Upper lobe of right lung (tissue), 1 donor: ENCODE results near the gene CLCN1. TPM values are rescaled to one million over a fixed set of nuclear protein-coding genes. Genes with fewer than 3 reads are reported as not detected.
A peak's percentile ranks its signal among the peaks of the same experiment; 100 is the strongest.
"Not testable (repeated sequence)": the region's sequence is repeated elsewhere in the genome, so short reads cannot be mapped to it uniquely, and the experiment has no call there.

Experiments used
- ATAC-seq: fragments of 200-7000 bp; cut with Tn5 transposase; one replicate; pipeline ENCODE4 v1.9.1; 2020; ENCODE audit warnings: mild to moderate bottlenecking, moderate library complexity
- DNase-seq: peaks from one replicate; pipeline ENCODE4 v3.0.0-alpha.2; 2020
- H3K27ac ChIP-seq: fragments of 200-600 bp; one replicate; pipeline ENCODE4 v1.8.0; 2022
- H3K27me3 ChIP-seq: fragments of 200-600 bp; one replicate; pipeline ENCODE4 v1.8.0; 2022; ENCODE audit warnings: mild to moderate bottlenecking
- H3K36me3 ChIP-seq: fragments of 200-600 bp; one replicate; pipeline ENCODE4 v1.8.0; 2022
- H3K4me1 ChIP-seq: fragments of 200-600 bp; one replicate; pipeline ENCODE4 v1.8.0; 2022
- H3K4me3 ChIP-seq: fragments of 200-600 bp; one replicate; pipeline ENCODE4 v1.8.0; 2022; ENCODE audit warnings: mild to moderate bottlenecking
- H3K9me3 ChIP-seq: fragments of 200-600 bp; one replicate; pipeline ENCODE4 v1.8.0; 2022
- intact Hi-C: fragments of 100-400 bp; cut with DNase I; formaldehyde crosslinking; loops from one replicate; pipeline ENCODE4 v1.11.0; 2022
- total RNA-seq: library from RNA; stranded (reverse); fragmentation: NEBNext Ultra II Directional; extraction: Animal tissue kit (Norgen Biotek cat#: 25700); gene quantifications from one replicate; pipeline ENCODE4 v1.2.1, GENCODE V29; 2021
- TF ChIP-seq, protein P1 (sequence below): fragments of 200-600 bp; IDR thresholded peaks from one replicate; pipeline ENCODE4 v1.8.0; 2022; ENCODE audit warnings: antibody characterized with exemption
- donor health status: DM: no; HTN: yes; CAD: no; lungs with severe emphysema.

The CLCN1 gene
- total RNA-seq, 1 donor from 2014 or later, result not detected

DNA sequence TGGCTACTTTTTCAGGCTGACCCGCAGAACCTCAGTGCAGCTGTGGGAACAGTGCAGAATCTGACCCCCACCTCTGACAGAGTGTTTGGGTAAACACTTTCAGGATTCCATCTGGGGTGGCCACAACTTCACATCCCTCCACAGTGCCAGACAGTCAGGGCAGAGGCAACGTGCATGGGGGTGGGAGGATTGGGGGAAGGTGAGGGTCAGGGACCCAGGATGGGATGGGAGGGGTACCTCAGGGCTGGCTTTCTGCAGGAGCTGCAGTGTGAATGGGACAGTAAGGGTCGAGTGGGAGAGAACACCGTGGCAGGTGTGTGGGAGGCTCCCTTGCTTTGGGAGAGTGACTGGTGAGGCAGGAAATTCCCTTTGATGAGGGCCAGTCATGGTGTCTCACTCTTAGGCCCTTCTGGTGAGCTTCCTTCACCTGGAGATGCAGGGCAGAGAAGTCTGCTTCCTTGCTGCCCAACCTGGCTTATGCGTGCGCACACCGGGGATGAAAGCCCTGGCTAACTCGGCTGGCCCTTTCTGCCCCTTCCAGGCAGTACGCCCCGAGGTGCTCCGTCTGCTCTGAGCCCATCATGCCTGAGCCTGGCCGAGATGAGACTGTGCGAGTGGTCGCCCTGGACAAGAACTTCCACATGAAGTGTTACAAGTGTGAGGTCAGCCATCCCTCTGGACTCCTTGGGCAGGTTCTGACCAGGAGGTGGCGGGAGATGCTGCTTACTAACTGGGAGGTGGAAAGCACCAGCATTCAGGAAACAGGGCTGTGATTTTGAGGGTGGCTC lies 73.6 kb downstream of the CLCN1 start:
- H3K4me1 ChIP-seq, result peaks cover 58% of the 10 kb centered on the region
- no peak overlapping the region for H3K4me3 ChIP-seq
- peaks cover 49% of the 10 kb centered on the region for H3K36me3 ChIP-seq

DNA sequence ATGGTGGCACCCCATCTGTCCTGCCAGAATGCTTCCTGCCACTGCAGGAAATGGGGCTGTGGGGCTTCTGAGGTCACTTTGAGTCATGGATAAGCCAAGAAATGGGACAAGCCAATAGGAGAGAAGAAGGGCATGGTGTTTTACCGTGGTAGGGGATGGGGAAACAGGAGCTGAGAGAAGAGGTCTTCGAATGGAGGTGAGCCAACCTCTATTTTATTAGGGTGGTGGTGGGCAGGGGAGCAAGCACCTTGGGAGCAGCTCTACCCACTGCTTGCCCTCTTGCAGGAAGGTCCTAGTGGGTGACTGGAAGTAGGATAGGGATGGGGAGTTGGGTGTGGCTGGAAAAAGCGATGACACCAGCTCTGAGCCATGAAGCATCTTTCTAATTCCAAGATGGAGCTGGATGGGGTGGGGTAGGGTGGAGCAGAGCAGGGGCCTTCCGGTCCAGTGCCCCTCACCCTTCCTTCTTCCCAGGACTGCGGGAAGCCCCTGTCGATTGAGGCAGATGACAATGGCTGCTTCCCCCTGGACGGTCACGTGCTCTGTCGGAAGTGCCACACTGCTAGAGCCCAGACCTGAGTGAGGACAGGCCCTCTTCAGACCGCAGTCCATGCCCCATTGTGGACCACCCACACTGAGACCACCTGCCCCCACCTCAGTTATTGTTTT lies 74.3 kb downstream of the CLCN1 start:
- no peak for DNase-seq
- no peak overlapping the region for H3K27ac ChIP-seq

More for the DNA sequence above, 73.6 kb downstream of the CLCN1 start:
- TF ChIP-seq, protein P1, sequence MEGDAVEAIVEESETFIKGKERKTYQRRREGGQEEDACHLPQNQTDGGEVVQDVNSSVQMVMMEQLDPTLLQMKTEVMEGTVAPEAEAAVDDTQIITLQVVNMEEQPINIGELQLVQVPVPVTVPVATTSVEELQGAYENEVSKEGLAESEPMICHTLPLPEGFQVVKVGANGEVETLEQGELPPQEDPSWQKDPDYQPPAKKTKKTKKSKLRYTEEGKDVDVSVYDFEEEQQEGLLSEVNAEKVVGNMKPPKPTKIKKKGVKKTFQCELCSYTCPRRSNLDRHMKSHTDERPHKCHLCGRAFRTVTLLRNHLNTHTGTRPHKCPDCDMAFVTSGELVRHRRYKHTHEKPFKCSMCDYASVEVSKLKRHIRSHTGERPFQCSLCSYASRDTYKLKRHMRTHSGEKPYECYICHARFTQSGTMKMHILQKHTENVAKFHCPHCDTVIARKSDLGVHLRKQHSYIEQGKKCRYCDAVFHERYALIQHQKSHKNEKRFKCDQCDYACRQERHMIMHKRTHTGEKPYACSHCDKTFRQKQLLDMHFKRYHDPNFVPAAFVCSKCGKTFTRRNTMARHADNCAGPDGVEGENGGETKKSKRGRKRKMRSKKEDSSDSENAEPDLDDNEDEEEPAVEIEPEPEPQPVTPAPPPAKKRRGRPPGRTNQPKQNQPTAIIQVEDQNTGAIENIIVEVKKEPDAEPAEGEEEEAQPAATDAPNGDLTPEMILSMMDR, result no peak
- ATAC-seq (no peak), DNase-seq (no peak)
- no peaks in the 10 kb centered on the region for H3K9me3 ChIP-seq
- no peaks in the 10 kb centered on the region for H3K27me3 ChIP-seq
- intact Hi-C loops, result no loop called here
- no peak overlapping the region for H3K27ac ChIP-seq

DNA sequence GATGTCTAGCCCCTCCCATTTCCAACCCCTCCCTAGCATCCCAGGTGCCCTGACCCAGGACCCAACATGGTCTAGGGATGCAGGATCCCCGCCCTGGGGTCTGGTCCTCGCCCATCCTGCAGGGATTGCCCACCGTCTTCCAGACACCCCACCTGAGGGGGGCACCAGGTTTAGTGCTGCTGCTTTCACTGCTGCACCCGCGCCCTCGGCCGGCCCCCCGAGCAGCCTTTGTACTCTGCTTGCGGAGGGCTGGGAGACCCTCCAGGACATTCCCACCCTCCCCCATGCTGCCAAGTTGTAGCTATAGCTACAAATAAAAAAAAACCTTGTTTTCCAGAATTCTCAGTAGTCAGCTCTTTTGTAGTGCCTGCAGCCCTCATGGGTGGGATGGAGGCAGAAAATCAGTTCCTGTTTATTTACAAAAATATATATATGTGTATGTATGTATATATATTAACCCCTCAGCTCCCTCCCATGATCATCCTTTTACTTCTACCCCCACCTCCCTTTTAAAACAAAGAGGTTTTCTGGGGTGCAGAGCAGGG lies 74.9 kb downstream of the CLCN1 start:
- ATAC-seq (no peak), DNase-seq (no peak)
- Histone ChIP-seq H3K27ac (peak overlapping the region; percentile 90), H3K9me3 (no peaks in the 10 kb centered on the region), H3K4me1 (peaks cover 56% of the 10 kb centered on the region), H3K36me3 (peaks cover 49% of the 10 kb centered on the region), H3K27me3 (no peaks in the 10 kb centered on the region), H3K4me3 (no peak overlapping the region)
- TF ChIP-seq, protein P1, result no peak
- intact Hi-C loops, result no loop called here

More for the DNA sequence above, 74.3 kb downstream of the CLCN1 start:
- Histone ChIP-seq H3K36me3 (peaks cover 49% of the 10 kb centered on the region), H3K9me3 (no peaks in the 10 kb centered on the region), H3K4me3 (no peak overlapping the region), H3K4me1 (peaks cover 54% of the 10 kb centered on the region), H3K27me3 (no peaks in the 10 kb centered on the region)
- TF ChIP-seq, protein P1, result no peak
- intact Hi-C loops, result no loop called here
- ATAC-seq, result no peak

DNA sequence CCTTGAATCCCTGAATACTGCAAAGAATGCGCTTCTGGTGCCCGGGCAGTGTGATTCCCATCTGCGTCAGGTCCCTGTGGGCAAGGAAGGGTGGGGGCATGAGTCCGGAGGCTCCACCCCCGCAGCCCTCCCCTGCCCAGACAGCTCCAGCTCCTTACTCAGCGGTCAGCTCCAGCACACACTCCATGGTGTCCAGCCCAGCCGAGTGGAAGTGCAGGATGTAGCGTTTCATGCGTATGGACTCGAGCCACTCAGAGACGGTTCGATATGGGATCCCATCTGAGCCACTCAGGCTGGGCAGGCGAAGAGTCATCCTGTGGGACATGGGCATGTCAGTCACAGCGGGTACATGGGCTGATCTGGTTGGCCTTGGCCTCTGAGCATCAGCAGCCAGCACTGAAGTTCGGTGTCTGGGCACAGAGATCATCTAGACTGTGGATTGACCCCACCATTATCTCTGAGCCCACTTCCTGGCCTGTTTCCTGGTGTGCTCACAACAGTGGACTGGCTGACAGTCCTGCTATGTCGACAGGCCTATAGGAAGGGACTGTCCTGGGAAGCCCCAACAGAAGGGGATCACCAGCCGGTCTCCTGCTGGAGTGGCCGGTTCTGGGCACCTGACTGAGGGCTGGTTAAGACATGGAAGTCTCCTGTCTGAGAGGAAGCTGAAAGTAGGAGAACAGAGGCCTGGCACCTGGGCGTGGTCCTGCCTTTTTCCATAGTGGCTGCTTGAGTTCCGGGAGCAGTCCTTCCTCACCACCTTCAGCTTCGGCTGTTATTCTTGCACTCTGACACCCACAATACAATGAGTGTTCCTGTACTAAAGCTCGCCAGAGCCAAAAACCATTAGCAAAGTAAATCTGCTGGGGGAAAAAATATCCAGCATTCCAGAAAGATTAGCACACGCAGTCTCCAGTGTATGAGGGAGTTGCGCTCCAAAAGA lies 75.8 kb downstream of the CLCN1 start:
- intact Hi-C loops, result no loop called here
- no peaks in the 10 kb centered on the region for H3K27me3 ChIP-seq
- DNase-seq, result no peak
- peaks cover 61% of the 10 kb centered on the region for H3K4me1 ChIP-seq
- no peak overlapping the region for H3K4me3 ChIP-seq
- peaks cover 49% of the 10 kb centered on the region for H3K36me3 ChIP-seq
- H3K9me3 ChIP-seq, result no peaks in the 10 kb centered on the region
- peak; percentile 39 for ATAC-seq
- peak overlapping the region; percentile 90 for H3K27ac ChIP-seq
- TF ChIP-seq, protein P1, result no peak

DNA sequence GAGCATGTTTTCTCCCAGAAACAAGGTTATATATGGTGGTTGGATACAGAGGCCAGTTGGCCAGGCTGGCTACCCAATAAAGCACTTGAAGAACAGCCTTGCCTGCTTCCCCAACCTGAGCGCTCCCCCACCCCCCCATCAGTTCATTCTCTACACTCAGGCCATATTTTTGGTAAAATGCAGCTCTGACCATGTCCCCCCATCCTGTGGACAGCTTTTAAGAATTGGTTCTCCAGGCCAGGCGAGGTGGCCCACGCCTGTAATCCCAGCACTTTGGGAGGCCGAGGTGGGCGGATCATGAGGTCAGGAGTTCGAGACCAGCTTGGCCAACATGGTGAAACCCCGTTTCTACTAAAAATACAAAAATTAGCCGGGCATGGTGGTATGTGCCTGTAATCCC lies 76.5 kb downstream of the CLCN1 start:
- DNase-seq, H3K9me3 ChIP-seq, H3K27me3 ChIP-seq, H3K4me3 ChIP-seq, ATAC-seq, intact Hi-C loops: not testable (repeated sequence)
- Histone ChIP-seq H3K4me1 (peaks cover 59% of the 10 kb centered on the region), H3K27ac (peak overlapping the region; percentile 90), H3K36me3 (peaks cover 45% of the 10 kb centered on the region)
